ENCODE results near the gene SLC8A1. TPM values are rescaled to one million over a fixed set of nuclear protein-coding genes. Genes with fewer than 3 reads are reported as not detected.

The SLC8A1 gene
- total RNA-seq, 4 donors from 2014 or later = 22.8 to 65.5 (median 42.0) TPM

GRCh38 chr2:40343902-40344301 lies 108.0 kb downstream of the SLC8A1 start:
- Histone ChIP-seq H3K27me3 (no peaks in the 10 kb centered on the region), H3K4me1 (peaks cover 0 to 26% (median 2%) of the 10 kb centered on the region in 4 donors), H3K27ac (peak overlapping the region in 3 of 4 donors; percentile 14 to 59 (median 20)), H3K9me3 (no peaks in the 10 kb centered on the region), H3K36me3 (no peaks in the 10 kb centered on the region), H3K4me3 (no peak overlapping the region)
- WGBS, 2 donors (ENCODE audit: low coverage in 1 of 2) = 13 to 51% methylated on average over 2 of the region's 2 CpGs
- no peak for DNase-seq
- no peak for TF ChIP-seq CTCF (IDR thresholded peaks at IDR 0.05)
- no peak for TF ChIP-seq POLR2AphosphoS5 (IDR thresholded peaks at IDR 0.05)
- TF ChIP-seq EP300 (IDR thresholded peaks at IDR 0.05; ENCODE audit: low read depth) = no peak
- no peak for TF ChIP-seq POLR2A (IDR thresholded peaks at IDR 0.05)
- in situ Hi-C loops (cut with MboI; ENCODE audit: low pct_ligation_motif_present in 1 of 4, low pct_unique_long_range_greater_than_20kb in 1 of 4, low sequenced_read_pairs in 3 of 4) = no loop called here
- intact Hi-C loops (cut with DNase I; ENCODE audit: low total_unique reads) = no loop called here

GRCh38 chr2:40341198-40341597 lies 110.7 kb downstream of the SLC8A1 start:
- DNase-seq = no peak
- no peak overlapping the region for H3K27ac ChIP-seq
- H3K4me1 ChIP-seq = peaks cover 0 to 19% (median under 1%) of the 10 kb centered on the region in 4 donors
- no peaks in the 10 kb centered on the region for H3K27me3 ChIP-seq
- WGBS, 2 donors (ENCODE audit: low coverage in 1 of 2) = 89 to 100% methylated on average over 1 of the region's 1 CpG
- intact Hi-C loops (cut with DNase I; ENCODE audit: low total_unique reads) = no loop called here
- H3K4me3 ChIP-seq = no peak overlapping the region
- TF ChIP-seq EP300 (IDR thresholded peaks at IDR 0.05; ENCODE audit: low read depth) (no peak), CTCF (IDR thresholded peaks at IDR 0.05) (no peak), POLR2AphosphoS5 (IDR thresholded peaks at IDR 0.05) (no peak), POLR2A (IDR thresholded peaks at IDR 0.05) (no peak)
- no peaks in the 10 kb centered on the region for H3K36me3 ChIP-seq
- in situ Hi-C loops (cut with MboI; ENCODE audit: low pct_ligation_motif_present in 1 of 4, low pct_unique_long_range_greater_than_20kb in 1 of 4, low sequenced_read_pairs in 3 of 4) = no loop called here
- H3K9me3 ChIP-seq = no peaks in the 10 kb centered on the region

- H3K27ac ChIP-seq = no peak overlapping the region
- no peak for DNase-seq
- intact Hi-C loops (cut with DNase I; ENCODE audit: low total_unique reads) = no loop called here
- no peak for TF ChIP-seq POLR2AphosphoS5 (IDR thresholded peaks at IDR 0.05)
- TF ChIP-seq POLR2A (IDR thresholded peaks at IDR 0.05) = no peak
- TF ChIP-seq EP300 (IDR thresholded peaks at IDR 0.05; ENCODE audit: low read depth) = no peak
- no peak for TF ChIP-seq CTCF (IDR thresholded peaks at IDR 0.05)
- no peaks in the 10 kb centered on the region for H3K27me3 ChIP-seq
- H3K4me3 ChIP-seq = no peak overlapping the region
- H3K4me1 ChIP-seq = peaks cover 0 to 7% (median 0%) of the 10 kb centered on the region in 4 donors
- in situ Hi-C loops (cut with MboI; ENCODE audit: low pct_ligation_motif_present in 1 of 4, low pct_unique_long_range_greater_than_20kb in 1 of 4, low sequenced_read_pairs in 3 of 4) = no loop called here
- no peaks in the 10 kb centered on the region for H3K36me3 ChIP-seq
- WGBS, 2 donors (ENCODE audit: low coverage in 1 of 2) = 78 to 99% methylated on average over 3 of the region's 3 CpGs
- H3K9me3 ChIP-seq = no peaks in the 10 kb centered on the region
Measured at GRCh38 chr2:40339026-40339425, 112.9 kb downstream of the SLC8A1 start.

- no peak for DNase-seq
Measured at GRCh38 chr2:40332191-40332826, 119.6 kb downstream of the SLC8A1 start.

More at GRCh38 chr2:40332191-40332826, 119.6 kb downstream of the SLC8A1 start:
- Histone ChIP-seq H3K4me1 (peaks cover 0 to 10% (median 3%) of the 10 kb centered on the region in 4 donors), H3K27ac (peak overlapping the region; percentile 46 to 76 (median 65)), H3K9me3 (no peaks in the 10 kb centered on the region), H3K4me3 (no peak overlapping the region), H3K27me3 (no peaks in the 10 kb centered on the region), H3K36me3 (no peaks in the 10 kb centered on the region)
- no peak for TF ChIP-seq CTCF (IDR thresholded peaks at IDR 0.05)
- TF ChIP-seq EP300 (IDR thresholded peaks at IDR 0.05; ENCODE audit: low read depth) = no peak
- no peak for TF ChIP-seq POLR2AphosphoS5 (IDR thresholded peaks at IDR 0.05)
- no peak for TF ChIP-seq POLR2A (IDR thresholded peaks at IDR 0.05)
- intact Hi-C loops (cut with DNase I; ENCODE audit: low total_unique reads) = no loop called here
- in situ Hi-C loops (cut with MboI; ENCODE audit: low pct_ligation_motif_present in 1 of 4, low pct_unique_long_range_greater_than_20kb in 1 of 4, low sequenced_read_pairs in 3 of 4) = no loop called here
- WGBS, 2 donors (ENCODE audit: low coverage in 1 of 2) = 30 to 38% methylated on average over 7 of the region's 7 CpGs
